H1 (cell line): Measurements from ENCODE around the gene LHFPL2. TPM values are rescaled to one million over a fixed set of nuclear protein-coding genes. Genes with fewer than 3 reads are reported as not detected.

Experiments
- BACH1 ChIP-seq: IDR thresholded peaks from 2 replicates; pipeline ENCODE4 v1.6.1; 2012; ENCODE audit warnings: low read length, improper control_type of control experiment
- CTBP2 ChIP-seq: IDR thresholded peaks from 2 replicates; pipeline ENCODE4 v1.7.0; 2011; ENCODE audit warnings: borderline replicate concordance, mild to moderate bottlenecking, moderate library complexity, mixed read lengths, low read length; ENCODE audit not compliant: insufficient read depth, insufficient read length
- EGR1 ChIP-seq: IDR thresholded peaks from 2 replicates; pipeline ENCODE4 v1.6.1; 2011; ENCODE audit warnings: low read depth, low read length, borderline replicate concordance
- EP300 ChIP-seq, 2 experiments: IDR thresholded peaks; 1 replicate in 1 of 2; 2 replicates in 1 of 2; pipeline ENCODE4 v1.6.1; 2011 to 2012; ENCODE audit warnings: low read depth in 2 of 2, low read length in 2 of 2, mild to moderate bottlenecking in 2 of 2, borderline replicate concordance in 1 of 2, inconsistent platforms in 1 of 2, moderate library complexity in 1 of 2
- EZH2 ChIP-seq: fragments of 200-600 bp; sonication (generic); IDR thresholded peaks from 2 replicates; pipeline ENCODE4 v1.7.1; 2012; ENCODE audit warnings: low read depth, mild to moderate bottlenecking, moderate library complexity, low read length, inconsistent platforms; ENCODE audit not compliant: severe bottlenecking
- KDM1A ChIP-seq: fragments of 200-600, 300-600 bp; sonication (generic); IDR thresholded peaks from 2 replicates; pipeline ENCODE4 v1.7.1; 2016; ENCODE audit warnings: mild to moderate bottlenecking, low read length, borderline replicate concordance
- KDM5A ChIP-seq: fragments of 200-600 bp; IDR thresholded peaks from 2 replicates; pipeline ENCODE4 v1.7.1; 2012; ENCODE audit warnings: mild to moderate bottlenecking, low read length, inconsistent platforms, mixed read lengths
- MAFK ChIP-seq: IDR thresholded peaks from 2 replicates; pipeline ENCODE4 v1.6.1; 2012; ENCODE audit warnings: low read depth, mild to moderate bottlenecking, improper control_type of control experiment, low read length
- NANOG ChIP-seq: IDR thresholded peaks from 2 replicates; pipeline ENCODE4 v1.6.1; 2011; ENCODE audit warnings: low read length, low read depth, mild to moderate bottlenecking, inconsistent platforms; ENCODE audit not compliant: insufficient read depth, poor library complexity, severe bottlenecking
- NRF1 ChIP-seq: IDR thresholded peaks from 2 replicates; pipeline ENCODE4 v1.6.1; 2011; ENCODE audit warnings: mild to moderate bottlenecking, low read depth, low read length, improper control_type of control experiment
- PHF8 ChIP-seq: fragments of 200-600 bp; sonication (generic); conservative IDR thresholded peaks from 2 replicates; pipeline ENCODE4 v1.7.1; 2012; ENCODE audit warnings: low read depth, mild to moderate bottlenecking, inconsistent platforms, low read length, moderate library complexity
- POLR2A ChIP-seq, 2 experiments: IDR thresholded peaks; 1 replicate in 1 of 2; 2 replicates in 1 of 2; pipeline ENCODE4 v1.6.1; 2011; ENCODE audit warnings: low read depth in 2 of 2, low read length in 2 of 2, mild to moderate bottlenecking in 2 of 2; ENCODE audit errors: control extremely low read depth in 1 of 2
- SAP30 ChIP-seq: fragments of 300-600 bp; sonication (generic); IDR thresholded peaks from 2 replicates; pipeline ENCODE4 v1.7.1; 2012; ENCODE audit warnings: low read length, moderate library complexity, mild to moderate bottlenecking, inconsistent platforms; ENCODE audit not compliant: insufficient read depth, insufficient replicate concordance
- SIX5 ChIP-seq: IDR thresholded peaks from 2 replicates; pipeline ENCODE4 v1.6.1; 2011; ENCODE audit warnings: mild to moderate bottlenecking, low read depth, low read length
- TAF1 ChIP-seq: IDR thresholded peaks from 2 replicates; pipeline ENCODE4 v1.6.1; 2011; ENCODE audit warnings: mild to moderate bottlenecking, low read depth, low read length
- TAF7 ChIP-seq: optimal IDR thresholded peaks from 2 replicates; pipeline ENCODE3; 2011; ENCODE audit warnings: low read depth, mild to moderate bottlenecking, inconsistent platforms, low read length, moderate library complexity, borderline replicate concordance
- TBP ChIP-seq: IDR thresholded peaks from 2 replicates; pipeline ENCODE4 v1.6.1; 2011; ENCODE audit warnings: low read depth, low read length, improper control_type of control experiment
- polyA plus RNA-seq, 7 experiments: library from polyadenylated mRNA; depleted of rRNA in 3 of 7; stranded (reverse) in 5 of 7; unstranded in 2 of 7; fragments of >200 nt in 5 of 7; fragments of 200-250 nt in 2 of 7; gene quantifications; 1 replicate in 5 of 7; 2 replicates in 1 of 7; 4 replicates in 1 of 7; pipeline versions ENCODE4 v1.2.1 to v1.2.3, GENCODE V29; 2011 to 2013; ENCODE audit warnings: missing spikeins in 2 of 7, mixed read lengths in 2 of 7
- total RNA-seq: library from RNA; stranded (reverse); fragmentation: NEBNext Ultra II Directional; extraction: Animal tissue kit (Norgen Biotek cat#: 25700); gene quantifications from 2 replicates; pipeline ENCODE4 v1.2.1, GENCODE V29; 2021

The LHFPL2 gene
- total and polyA plus RNA-seq, 2 of the 8 experiments (the other 6 are each of a cell fraction or from before 2014, with no cell fraction given): 9.6 to 43.0 TPM

DNA sequence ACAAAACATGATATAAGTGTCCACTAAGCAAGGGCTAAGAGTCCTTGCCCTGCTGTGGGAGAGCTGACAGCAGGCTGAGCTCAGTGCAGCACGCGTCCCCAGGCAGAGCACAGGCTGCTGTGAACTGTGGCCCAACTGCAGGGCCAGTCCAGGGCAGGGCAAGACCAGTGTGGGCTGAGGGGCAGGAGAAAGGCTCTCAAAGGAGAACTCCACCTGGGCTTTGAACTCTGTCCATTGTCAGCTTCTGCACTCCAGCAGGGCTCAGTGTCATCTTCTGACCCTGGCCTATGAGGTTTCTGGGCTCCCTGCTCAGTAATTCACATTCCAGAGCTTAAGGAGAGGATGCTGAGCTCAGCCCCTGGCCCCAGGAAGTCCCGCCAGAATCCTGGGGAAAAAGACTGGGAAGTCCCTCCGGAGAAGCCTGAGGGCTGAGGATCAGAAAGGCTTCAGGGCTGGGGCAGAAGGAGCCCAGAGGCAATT lies 37.4 kb downstream of the LHFPL2 start (continued):
- peak in 1 of 2 experiments; percentile 77; a peak in 1 of 3 replicates for TF ChIP-seq EP300 (IDR thresholded peaks at IDR 0.05; ENCODE audit: borderline replicate concordance in 1 of 2, low read depth in 2 of 2, low read length in 2 of 2)
- TF ChIP-seq TBP: peak; percentile 75
- TF ChIP-seq TAF1: no peak
- TF ChIP-seq TAF7: peak; percentile 46
- TF ChIP-seq BACH1: no peak
- no peak for TF ChIP-seq KDM5A
- TF ChIP-seq NRF1: no peak
- no peak for TF ChIP-seq EZH2
- peak; percentile 88 for TF ChIP-seq CTBP2
- TF ChIP-seq MAFK: peak; percentile 16; the same call in 1 of the 2 replicates
- TF ChIP-seq NANOG: no peak
- no peak for TF ChIP-seq SIX5
- no peak for TF ChIP-seq PHF8
- TF ChIP-seq POLR2A (IDR thresholded peaks at IDR 0.05; ENCODE audit: control extremely low read depth in 1 of 2, low read depth in 2 of 2, low read length in 2 of 2): 0 out of 3 replicates have a peak, but pooled peaks of 1 of the 2 experiments have one; percentile 21
- no peak for TF ChIP-seq EGR1
- TF ChIP-seq SAP30: no peak
- peak; percentile 77 for TF ChIP-seq KDM1A
